Activated naive CD8-positive, alpha-beta T cell treated with anti-CD3 and anti-CD28 coated beads, Interleukin-2, amount 50 U/mL, for 24 hours (primary cell): ENCODE data around the gene PRDM13.
"Not testable (repeated sequence)": the region's sequence is repeated elsewhere in the genome, so short reads cannot be mapped to it uniquely, and the experiment has no call there.

Source experiments
- ATAC-seq: fragments of 150-1000 bp; cut with Tn5 transposase; one replicate; pipeline ENCODE4 v1.10.0; 2021
- DNase-seq: peaks from one replicate; pipeline ENCODE4 v3.0.0; 2021
- H3K27ac Mint-ChIP-seq: one replicate; pipeline ENCODE4 v1.8.0; 2021; ENCODE audit warnings: mild to moderate bottlenecking, mixed read lengths
- H3K27me3 Mint-ChIP-seq: one replicate; pipeline ENCODE4 v1.8.0; 2021; ENCODE audit warnings: mixed read lengths
- H3K36me3 Mint-ChIP-seq: one replicate; pipeline ENCODE4 v1.8.0; 2021; ENCODE audit warnings: low read depth, mixed read lengths
- H3K4me1 Mint-ChIP-seq: one replicate; pipeline ENCODE4 v1.8.0; 2021; ENCODE audit warnings: mixed read lengths
- H3K4me3 Mint-ChIP-seq: one replicate; pipeline ENCODE4 v1.8.0; 2021; ENCODE audit warnings: mild to moderate bottlenecking, moderate library complexity, mixed read lengths
- H3K9me3 Mint-ChIP-seq: one replicate; pipeline ENCODE4 v1.8.0; 2021; ENCODE audit warnings: mixed read lengths

The PRDM13 gene

DNA sequence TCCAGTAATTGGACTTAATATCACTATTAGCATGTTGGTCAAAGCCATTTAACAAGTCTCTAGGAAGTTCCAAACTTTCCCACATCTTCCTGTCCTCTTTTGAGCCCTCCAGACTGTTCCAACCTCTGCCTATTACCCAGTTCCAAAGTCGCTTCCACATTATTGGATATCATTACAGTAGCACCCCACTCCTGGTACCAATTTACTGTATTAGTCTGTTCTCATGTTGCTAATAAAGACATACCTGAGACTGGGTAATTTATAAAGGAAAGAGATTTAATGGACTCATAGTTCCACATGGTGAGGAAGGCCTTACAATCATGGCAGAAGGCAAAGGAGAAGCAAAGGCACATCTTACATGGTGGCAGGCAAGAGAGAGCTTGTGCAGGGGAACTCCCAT, 31.7 kb downstream of the PRDM13 start:
- DNase-seq, H3K4me1 Mint-ChIP-seq, H3K4me3 Mint-ChIP-seq, ATAC-seq, H3K27ac Mint-ChIP-seq, H3K36me3 Mint-ChIP-seq: not testable (repeated sequence)
- H3K9me3 Mint-ChIP-seq = peaks cover 26% of the 10 kb centered on the region
- H3K27me3 Mint-ChIP-seq = peaks cover 14% of the 10 kb centered on the region

DNA sequence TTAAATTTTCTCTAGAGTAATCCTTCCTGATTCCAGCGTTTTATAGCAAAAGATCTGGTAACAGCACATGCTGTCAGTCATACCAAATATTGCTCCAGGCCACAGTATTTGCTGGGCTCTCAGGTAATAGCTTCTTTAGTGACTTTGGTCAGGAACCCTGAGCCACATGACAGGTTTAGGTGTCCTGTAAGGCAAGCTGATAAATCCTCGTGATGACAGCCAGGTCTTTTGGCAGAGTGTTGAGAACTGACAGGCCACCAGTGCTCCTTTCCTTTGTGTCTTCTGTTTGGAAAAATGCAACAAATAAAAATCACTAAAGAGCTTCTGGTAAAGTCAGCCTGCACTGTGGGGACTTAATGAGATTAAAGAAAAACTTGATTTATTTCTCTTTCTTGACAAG, 34.6 kb downstream of the PRDM13 start:
- peaks cover 24% of the 10 kb centered on the region for H3K27me3 Mint-ChIP-seq
- no peaks in the 10 kb centered on the region for H3K4me1 Mint-ChIP-seq
- no peak for DNase-seq
- peaks cover 6% of the 10 kb centered on the region for H3K36me3 Mint-ChIP-seq
- H3K9me3 Mint-ChIP-seq = peaks cover 24% of the 10 kb centered on the region
- H3K4me3 Mint-ChIP-seq = no peak overlapping the region
- ATAC-seq = no peak
- H3K27ac Mint-ChIP-seq = no peak overlapping the region

DNA sequence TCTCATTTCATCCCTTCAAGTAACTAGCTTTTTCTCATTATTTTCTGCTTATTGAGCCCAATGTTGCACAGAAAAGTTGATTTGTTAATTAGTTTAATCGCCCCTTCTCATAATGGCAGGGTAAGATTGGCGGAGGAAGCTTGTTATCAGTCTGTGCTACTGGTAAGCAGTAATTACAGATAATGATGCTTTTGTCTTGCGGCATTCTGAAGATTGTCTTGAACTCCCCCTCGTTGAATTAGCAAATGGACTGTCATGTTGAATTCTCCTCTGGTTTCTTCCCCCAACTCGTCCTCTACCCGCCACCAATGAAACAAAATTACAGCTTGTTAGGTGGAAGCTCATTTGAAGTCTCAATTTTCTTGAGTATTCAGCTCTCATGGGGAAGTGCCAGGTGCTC, 39.4 kb downstream of the PRDM13 start:
- Mint-ChIP-seq H3K9me3 (no peaks in the 10 kb centered on the region), H3K4me1 (no peaks in the 10 kb centered on the region), H3K36me3 (no peaks in the 10 kb centered on the region), H3K27ac (no peak overlapping the region), H3K27me3 (peaks cover 19% of the 10 kb centered on the region), H3K4me3 (no peak overlapping the region)
- no peak for ATAC-seq
- DNase-seq = no peak

DNA sequence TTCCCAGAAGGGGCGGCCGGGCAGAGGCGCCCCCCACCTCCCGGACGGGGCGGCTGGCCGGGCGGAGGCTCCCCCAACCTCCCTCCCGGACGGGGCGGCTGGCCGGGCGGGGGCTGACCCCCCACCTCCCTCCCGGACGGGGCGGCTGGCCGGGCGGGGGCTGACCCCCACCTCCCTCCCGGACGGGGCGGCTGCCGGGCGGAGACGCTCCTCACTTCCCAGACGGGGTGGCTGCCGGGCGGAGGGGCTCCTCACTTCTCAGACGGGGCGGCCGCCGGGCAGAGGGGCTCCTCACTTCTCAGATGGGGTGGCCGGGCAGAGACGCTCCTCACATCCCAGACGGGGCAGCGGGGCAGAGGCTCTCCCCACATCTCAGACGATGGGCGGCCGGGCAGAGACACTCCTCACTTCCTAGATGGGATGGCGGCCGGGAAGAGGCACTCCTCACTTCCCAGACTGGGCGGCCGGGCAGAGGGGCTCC, 43.5 kb downstream of the PRDM13 start:
- not testable (repeated sequence) for H3K27ac Mint-ChIP-seq, H3K4me3 Mint-ChIP-seq, H3K4me1 Mint-ChIP-seq, H3K9me3 Mint-ChIP-seq, H3K36me3 Mint-ChIP-seq, ATAC-seq, DNase-seq
- H3K27me3 Mint-ChIP-seq = peaks cover 14% of the 10 kb centered on the region

DNA sequence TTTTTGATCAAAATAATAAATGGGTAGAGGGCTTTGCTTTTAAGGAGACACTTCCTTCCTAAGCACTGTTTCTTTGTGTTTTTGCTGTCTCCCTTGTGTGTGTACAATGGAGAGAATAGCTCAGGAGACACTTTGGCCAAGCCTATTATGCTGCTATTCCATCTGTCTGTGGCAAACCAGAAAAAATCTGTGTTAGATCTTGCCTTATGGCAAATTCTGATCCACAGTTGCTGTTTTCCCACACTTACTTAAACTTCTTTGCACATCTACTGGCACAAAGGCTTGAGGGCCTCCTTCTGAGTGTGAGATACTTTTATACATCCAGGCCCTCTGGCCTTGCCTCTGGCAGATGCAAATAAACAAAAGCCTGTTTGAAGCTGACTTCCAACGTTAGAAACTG, 53.6 kb downstream of the PRDM13 start:
- H3K4me1 Mint-ChIP-seq = no peaks in the 10 kb centered on the region
- DNase-seq (no peak), ATAC-seq (no peak)
- no peaks in the 10 kb centered on the region for H3K9me3 Mint-ChIP-seq
- H3K36me3 Mint-ChIP-seq = no peaks in the 10 kb centered on the region
- no peak overlapping the region for H3K4me3 Mint-ChIP-seq
- no peaks in the 10 kb centered on the region for H3K27me3 Mint-ChIP-seq
- H3K27ac Mint-ChIP-seq = no peak overlapping the region

DNA sequence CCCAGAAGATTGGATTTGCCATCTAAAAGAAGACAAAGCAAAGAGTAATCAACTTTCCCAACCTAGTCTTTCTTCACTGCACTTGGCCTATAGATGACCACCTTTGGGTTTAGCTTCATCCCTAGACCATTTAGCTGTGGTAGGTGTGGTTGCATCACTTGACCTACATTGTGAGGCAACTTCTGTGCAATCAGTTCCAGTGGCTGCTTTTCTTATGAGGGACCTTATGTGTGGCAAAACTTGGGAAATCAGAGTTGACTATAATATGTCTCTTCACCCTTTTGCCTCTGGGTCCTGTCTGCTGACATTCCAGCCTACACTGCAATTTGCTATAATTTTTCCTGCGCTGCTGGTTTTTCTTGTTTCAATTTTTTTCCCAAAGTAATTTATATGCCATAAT, 55.2 kb downstream of the PRDM13 start:
- H3K27ac Mint-ChIP-seq = no peak overlapping the region
- no peaks in the 10 kb centered on the region for H3K9me3 Mint-ChIP-seq
- no peaks in the 10 kb centered on the region for H3K4me1 Mint-ChIP-seq
- ATAC-seq = no peak
- no peaks in the 10 kb centered on the region for H3K36me3 Mint-ChIP-seq
- no peak for DNase-seq
- no peaks in the 10 kb centered on the region for H3K27me3 Mint-ChIP-seq
- no peak overlapping the region for H3K4me3 Mint-ChIP-seq

DNA sequence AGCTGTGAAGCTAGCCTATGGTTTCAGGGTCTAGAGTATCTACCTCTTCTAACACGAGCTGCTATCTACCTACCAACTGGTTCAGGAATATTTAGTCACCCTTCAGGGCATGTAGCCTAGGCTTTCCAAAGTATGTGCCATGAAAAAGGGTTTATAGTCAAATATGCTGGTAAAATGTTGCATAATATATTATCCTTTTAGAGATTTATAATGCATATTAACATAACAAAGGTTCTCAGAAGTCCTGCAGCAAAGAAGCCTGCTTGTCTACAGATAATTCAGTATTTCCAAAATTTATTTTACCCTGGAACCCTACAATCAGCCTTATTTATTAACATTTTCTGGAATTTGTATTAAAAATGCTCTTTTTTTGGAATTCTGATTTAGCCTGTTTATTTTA, 56.0 kb downstream of the PRDM13 start:
- ATAC-seq (no peak), DNase-seq (no peak)
- Mint-ChIP-seq H3K27ac (no peak overlapping the region), H3K4me3 (no peak overlapping the region), H3K4me1 (no peaks in the 10 kb centered on the region), H3K9me3 (no peaks in the 10 kb centered on the region), H3K36me3 (no peaks in the 10 kb centered on the region), H3K27me3 (no peaks in the 10 kb centered on the region)
